Mucosa of descending colon (tissue), 3 donors: Measurements from ENCODE around the gene TMC5. TPM values are rescaled to one million over a fixed set of nuclear protein-coding genes. Genes with fewer than 3 reads are reported as not detected.
A peak's percentile ranks its signal among the peaks of the same experiment; 100 is the strongest.
"Not testable (repeated sequence)": the region's sequence is repeated elsewhere in the genome, so short reads cannot be mapped to it uniquely, and the experiment has no call there.

ENCODE experiments used
- ATAC-seq: fragments of 200-7000 bp; cut with Tn5 transposase; one replicate; pipeline ENCODE4 v1.9.1; 2020; ENCODE audit warnings: mild to moderate bottlenecking, moderate library complexity
- DNase-seq, 3 donors: peaks; one replicate each; pipeline ENCODE4 v3.0.0-alpha.2; 2020
- H3K36me3 ChIP-seq: fragments of 200-600 bp; one replicate; pipeline ENCODE4 v1.8.0; 2021; ENCODE audit warnings: low read depth, mild to moderate bottlenecking
- H3K4me1 ChIP-seq: fragments of 200-600 bp; one replicate; pipeline ENCODE4 v1.8.0; 2021; ENCODE audit warnings: low read depth, mild to moderate bottlenecking
- H3K4me3 ChIP-seq: fragments of 200-600 bp; one replicate; pipeline ENCODE4 v1.8.0; 2021; ENCODE audit warnings: mild to moderate bottlenecking
- H3K9me3 ChIP-seq: fragments of 200-600 bp; one replicate; pipeline ENCODE4 v1.8.0; 2021; ENCODE audit warnings: mild to moderate bottlenecking
- CTCF ChIP-seq: fragments of 200-600 bp; IDR thresholded peaks from one replicate; pipeline ENCODE4 v1.8.0; 2022; ENCODE audit warnings: antibody characterized with exemption, mild to moderate bottlenecking
- intact Hi-C, 2 donors: fragments of 100-400 bp; cut with DNase I in 1 of 2; cut with micrococcal nuclease in 1 of 2; formaldehyde crosslinking; loops; one replicate each; pipeline versions ENCODE4 v1.11.0 to v1.11.1; 2022; cut with DNase I, micrococcal nuclease
- long read RNA-seq, 2 donors: library from polyadenylated mRNA; unstranded; transcript quantifications; one replicate each; pipeline ENCODE4 v2.0.0, GENCODE V29; 2019 to 2021
- total RNA-seq, 3 donors: library from RNA; stranded (reverse); fragmentation: NEBNext Ultra II Directional in 2 of 3; extraction: Animal tissue kit (Norgen Biotek cat#: 25700) in 2 of 3; gene quantifications; one replicate each; pipeline versions ENCODE4 v1.2.1 to v1.2.4, GENCODE V29; 2021 to 2023
- donor health status: DM: no; HTN: no; CAD: no; lungs with moderate emphysema.
- donor health status: DM: no; HTN: no; CAD: no.
- donor health status: DM: no; HTN: yes; CAD: no.

The TMC5 gene
- total RNA-seq = 100 to 1,000 TPM in 2 of 3 donors, 10 to 100 TPM in 1; 73.4 to 147 (median 122) TPM
- long read RNA-seq, donor 1, full-length matches to known transcripts = 21 of 47 reads
- long read RNA-seq, donor 1, partial matches to known transcripts = 14 of 47 reads
- long read RNA-seq, donor 1, other reads (novel, unspliced or antisense) = 12 of 47 reads
- long read RNA-seq, donor 2, partial matches to known transcripts = 62 of 70 reads
- long read RNA-seq, donor 2, other reads (novel, unspliced or antisense) = 8 of 70 reads

GRCh38 chr16:19417640-19418039 lies at the start of gene TMC5:
TSS of gene TMC5 (plus strand) at chr16:19417883. CDS start at chr16:19440039, 22,156 bp downstream.
- ATAC-seq = peak; percentile 91
- peak within 1 kb of the TSS; percentile 1 for H3K4me3 ChIP-seq
- H3K9me3 ChIP-seq = no peaks in the 10 kb centered on the region
- DNase-seq = peak; percentile 78 to 85 (median 79)
- no peaks in the 10 kb centered on the region for H3K36me3 ChIP-seq
- intact Hi-C loops = no loop called here
- H3K4me1 ChIP-seq = peaks cover 19% of the 10 kb centered on the region
- TF ChIP-seq CTCF = no peak

GRCh38 chr16:19372541-19372940 lies 45.1 kb upstream of the TMC5 start:
- ATAC-seq, H3K9me3 ChIP-seq, H3K4me1 ChIP-seq, H3K4me3 ChIP-seq, DNase-seq, H3K36me3 ChIP-seq: not testable (repeated sequence)
- intact Hi-C loops = loop anchor here in 1 of 2 donors (5.0 kb wide), 1 partner anchor 285 kb away; no protein-coding TSS in a partner anchor

GRCh38 chr16:19374402-19374801 lies 43.3 kb upstream of the TMC5 start:
- no peak for TF ChIP-seq CTCF
- H3K4me1 ChIP-seq = no peaks in the 10 kb centered on the region
- H3K4me3 ChIP-seq = no peak overlapping the region
- no peaks in the 10 kb centered on the region for H3K9me3 ChIP-seq
- no peaks in the 10 kb centered on the region for H3K36me3 ChIP-seq
- intact Hi-C loops = loop anchor here in 1 of 2 donors (5.0 kb wide), 1 partner anchor 287 kb away; no protein-coding TSS in a partner anchor
- no peak for ATAC-seq
- no peak for DNase-seq

GRCh38 chr16:19375561-19376158 lies 42.0 kb upstream of the TMC5 start:
- H3K4me3 ChIP-seq = no peak overlapping the region
- intact Hi-C loops = no loop called here
- peak; percentile 59 for TF ChIP-seq CTCF
- ATAC-seq (peak; percentile 72), DNase-seq (peak in 1 of 3 donors; percentile 63)
- no peaks in the 10 kb centered on the region for H3K4me1 ChIP-seq
- H3K9me3 ChIP-seq = no peaks in the 10 kb centered on the region
- H3K36me3 ChIP-seq = no peaks in the 10 kb centered on the region

GRCh38 chr16:19377864-19378263 lies 39.8 kb upstream of the TMC5 start:
- DNase-seq = no peak
- H3K4me1 ChIP-seq = no peaks in the 10 kb centered on the region
- no peak overlapping the region for H3K4me3 ChIP-seq
- H3K36me3 ChIP-seq = no peaks in the 10 kb centered on the region
- no peak for TF ChIP-seq CTCF
- intact Hi-C loops = no loop called here
- H3K9me3 ChIP-seq = no peaks in the 10 kb centered on the region
- no peak for ATAC-seq

- no peak for DNase-seq
- TF ChIP-seq CTCF = no peak
- ATAC-seq = no peak
- Histone ChIP-seq H3K36me3 (no peaks in the 10 kb centered on the region), H3K4me1 (no peaks in the 10 kb centered on the region), H3K9me3 (no peaks in the 10 kb centered on the region), H3K4me3 (no peak overlapping the region)
- intact Hi-C loops = no loop called here
Observed at GRCh38 chr16:19378511-19378910, 39.2 kb upstream of the TMC5 start.
